GM18867 (cell line): ENCODE data around the gene CAPN2.
"Not testable (repeated sequence)": the region's sequence is repeated elsewhere in the genome, so short reads cannot be mapped to it uniquely, and the experiment has no call there.

ENCODE experiments used
- ATAC-seq: cut with Tn5 transposase; IDR thresholded peaks from one replicate; pipeline ENCODE4 v1.9.1; 2021; ENCODE audit warnings: mild to moderate bottlenecking, moderate library complexity; ENCODE audit not compliant: unreplicated experiment

Gene CAPN2

DNA sequence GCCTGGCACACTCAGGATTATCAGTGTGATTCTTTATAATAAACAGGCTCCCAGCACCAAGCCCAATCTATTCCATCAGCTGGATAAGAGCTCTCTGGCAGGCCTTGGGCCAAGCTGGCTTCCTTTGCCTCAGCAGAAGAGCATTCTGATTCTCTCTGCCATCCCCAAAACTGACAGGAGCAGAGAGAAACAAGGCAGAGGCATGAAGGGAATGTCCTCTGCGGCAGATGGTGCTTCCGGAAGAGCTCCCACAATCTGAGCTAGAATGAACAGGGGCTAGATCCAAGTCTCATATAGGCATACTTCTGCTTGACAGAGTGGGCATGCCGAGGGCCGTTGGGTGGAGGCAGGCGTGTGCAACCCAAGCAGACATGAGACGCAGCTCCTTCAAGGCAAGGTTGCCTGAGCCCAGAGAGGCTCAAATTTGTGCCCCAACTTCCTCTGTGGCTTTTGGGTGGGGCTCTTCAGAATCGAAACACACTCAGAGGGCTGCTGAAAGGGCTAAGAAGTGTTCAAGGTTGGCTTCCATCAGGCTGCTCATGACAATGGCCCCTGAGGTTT is 4.0 kb downstream of the CAPN2 start:
- peak; percentile 63 for ATAC-seq

- no peak for ATAC-seq
These were observed 4.8 kb downstream of the CAPN2 start for GRCh38 chr1:223717123-223717522.

GRCh38 chr1:223717695-223718363 is 5.5 kb downstream of the CAPN2 start:
- ATAC-seq, result no peak

DNA sequence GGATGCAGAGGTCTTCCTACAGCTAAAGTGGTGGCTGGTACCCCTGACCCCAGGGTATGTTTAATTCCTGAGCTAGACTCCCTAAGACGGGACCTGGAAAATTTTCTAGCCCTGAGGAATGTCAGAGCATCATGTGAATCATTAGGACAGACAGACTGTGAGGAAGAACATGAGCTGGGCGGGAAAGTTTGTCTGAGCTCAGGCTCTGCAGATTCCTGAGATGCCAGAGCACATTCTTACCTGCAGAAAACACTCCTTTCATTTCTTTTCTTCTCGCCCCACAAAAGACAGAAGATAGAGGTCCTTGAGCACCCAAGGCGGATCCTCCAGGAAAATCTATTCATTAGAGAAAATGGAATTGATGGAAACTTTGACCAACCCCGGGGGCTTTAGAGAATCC is 6.5 kb downstream of the CAPN2 start:
- ATAC-seq, result no peak

- no peak for ATAC-seq
These were observed 8.7 kb downstream of the CAPN2 start for GRCh38 chr1:223720971-223721591.

DNA sequence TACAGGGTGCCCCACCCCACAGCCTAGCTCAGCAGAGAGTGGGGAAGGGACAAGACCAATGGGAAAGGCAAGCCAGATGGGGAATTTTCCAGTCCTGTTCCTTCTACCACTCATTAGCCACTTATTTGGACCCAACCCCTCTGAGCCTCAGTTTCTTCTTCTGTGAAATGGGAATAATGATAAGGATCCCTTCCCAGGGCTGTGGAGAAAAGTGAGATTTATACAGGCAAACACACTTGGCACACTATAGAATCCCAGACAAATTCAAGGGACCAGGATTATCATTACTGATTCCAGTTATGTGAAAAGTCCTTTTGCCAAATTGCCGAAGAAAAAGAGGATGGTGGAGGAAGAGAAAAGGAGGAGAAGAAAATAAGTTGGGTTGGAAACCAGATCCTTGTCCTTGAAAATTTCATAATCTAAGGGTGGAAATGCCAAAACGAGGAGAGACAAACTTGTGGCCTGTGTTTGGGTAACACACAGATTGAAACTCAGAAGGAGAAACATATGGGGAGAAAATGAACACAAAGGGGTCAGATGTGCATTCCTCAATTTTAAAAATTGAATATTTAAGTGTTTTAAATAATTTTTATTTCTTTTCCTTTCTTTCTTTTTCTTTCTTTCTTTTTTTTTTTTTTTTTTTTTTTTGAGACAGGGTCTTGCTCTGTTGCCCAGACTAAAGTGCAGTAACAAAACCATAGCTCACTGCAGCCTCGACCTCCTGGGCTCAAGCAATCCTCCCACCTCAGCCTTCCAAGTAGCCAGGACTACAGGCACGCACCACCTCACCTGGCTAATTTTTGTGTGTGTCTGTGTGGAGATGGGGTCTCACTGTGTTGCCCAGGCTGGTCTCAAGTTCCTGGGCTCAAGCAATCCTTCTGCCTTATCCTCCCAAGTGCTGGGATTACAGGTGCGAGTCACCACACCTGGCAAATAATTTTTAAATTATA is 9.6 kb downstream of the CAPN2 start:
- no peak for ATAC-seq

DNA sequence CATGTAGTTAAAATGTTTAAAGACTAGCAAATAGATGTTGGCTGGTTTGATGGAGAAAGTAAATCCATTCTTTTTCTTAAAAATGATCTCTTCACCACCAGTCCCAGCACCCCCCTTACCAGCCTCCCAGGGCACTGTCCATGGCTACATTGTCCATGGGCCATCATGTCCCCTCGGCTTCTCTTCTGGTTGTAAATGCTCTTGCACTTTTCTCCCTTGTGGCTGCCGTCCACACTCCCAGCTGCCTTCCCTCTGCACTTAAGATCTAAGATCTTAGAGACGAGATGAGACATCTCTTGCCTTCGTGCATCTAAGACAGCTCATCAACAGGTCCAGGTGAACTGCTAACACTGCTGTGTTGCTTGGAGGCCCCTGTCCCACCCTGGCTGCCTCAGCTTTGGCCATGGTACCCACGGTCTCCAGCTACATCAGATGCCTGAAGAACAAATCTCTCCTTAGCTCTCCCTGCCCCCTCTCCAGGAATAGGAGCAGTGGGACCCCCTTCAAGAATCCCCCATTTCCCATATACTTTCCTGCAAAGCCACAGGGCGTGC is 11.1 kb downstream of the CAPN2 start:
- ATAC-seq, result no peak

DNA sequence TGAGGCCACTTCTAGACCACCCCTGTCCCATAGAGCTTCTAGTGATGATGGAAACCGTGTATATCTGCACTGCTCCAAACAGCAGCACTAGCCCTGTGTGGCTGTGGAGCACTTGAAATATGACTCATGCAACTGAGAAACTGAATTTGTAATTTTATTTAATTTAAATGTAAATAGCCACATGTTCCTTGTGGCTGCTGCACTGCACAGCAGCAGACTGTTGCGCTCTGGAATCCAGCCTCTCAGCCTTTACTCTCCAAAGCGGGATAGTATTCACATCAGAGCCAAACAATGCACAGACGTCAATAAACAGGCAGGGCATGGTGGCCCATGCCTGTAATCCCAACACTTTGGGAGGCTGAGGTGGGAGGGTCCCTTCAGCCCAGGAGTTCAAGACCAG is 12.0 kb downstream of the CAPN2 start:
- no peak for ATAC-seq

- ATAC-seq, result no peak
These were observed 13.2 kb downstream of the CAPN2 start for GRCh38 chr1:223725578-223725977.

- peak; percentile 90 for ATAC-seq
These were observed 14.2 kb downstream of the CAPN2 start for GRCh38 chr1:223726380-223727001.

DNA sequence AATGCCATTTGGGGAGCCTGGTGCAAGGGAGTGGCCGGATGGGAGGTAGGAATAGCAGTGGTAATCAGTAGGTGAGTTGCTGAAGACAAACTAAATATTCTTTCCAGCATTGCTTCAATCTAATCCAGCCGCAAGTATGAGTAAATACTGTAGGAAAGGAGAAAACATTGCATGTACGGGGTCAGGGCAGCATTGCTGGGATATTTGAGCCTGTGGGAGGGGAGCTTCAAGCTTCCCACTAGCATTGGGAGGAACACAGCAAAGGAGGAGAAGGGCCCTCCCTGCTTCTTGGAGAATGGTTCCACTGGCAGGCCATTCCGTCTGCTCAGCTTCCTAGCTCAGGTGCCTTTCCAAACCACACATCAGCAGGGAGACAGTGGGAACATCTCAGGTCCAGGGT is 15.2 kb downstream of the CAPN2 start:
- no peak for ATAC-seq

- ATAC-seq, result no peak
These were observed 17.6 kb downstream of the CAPN2 start for GRCh38 chr1:223729906-223730305.

GRCh38 chr1:223730479-223731132 is 18.3 kb downstream of the CAPN2 start:
- ATAC-seq, result no peak

GRCh38 chr1:223731133-223731770 is 18.9 kb downstream of the CAPN2 start:
- ATAC-seq, result no peak

DNA sequence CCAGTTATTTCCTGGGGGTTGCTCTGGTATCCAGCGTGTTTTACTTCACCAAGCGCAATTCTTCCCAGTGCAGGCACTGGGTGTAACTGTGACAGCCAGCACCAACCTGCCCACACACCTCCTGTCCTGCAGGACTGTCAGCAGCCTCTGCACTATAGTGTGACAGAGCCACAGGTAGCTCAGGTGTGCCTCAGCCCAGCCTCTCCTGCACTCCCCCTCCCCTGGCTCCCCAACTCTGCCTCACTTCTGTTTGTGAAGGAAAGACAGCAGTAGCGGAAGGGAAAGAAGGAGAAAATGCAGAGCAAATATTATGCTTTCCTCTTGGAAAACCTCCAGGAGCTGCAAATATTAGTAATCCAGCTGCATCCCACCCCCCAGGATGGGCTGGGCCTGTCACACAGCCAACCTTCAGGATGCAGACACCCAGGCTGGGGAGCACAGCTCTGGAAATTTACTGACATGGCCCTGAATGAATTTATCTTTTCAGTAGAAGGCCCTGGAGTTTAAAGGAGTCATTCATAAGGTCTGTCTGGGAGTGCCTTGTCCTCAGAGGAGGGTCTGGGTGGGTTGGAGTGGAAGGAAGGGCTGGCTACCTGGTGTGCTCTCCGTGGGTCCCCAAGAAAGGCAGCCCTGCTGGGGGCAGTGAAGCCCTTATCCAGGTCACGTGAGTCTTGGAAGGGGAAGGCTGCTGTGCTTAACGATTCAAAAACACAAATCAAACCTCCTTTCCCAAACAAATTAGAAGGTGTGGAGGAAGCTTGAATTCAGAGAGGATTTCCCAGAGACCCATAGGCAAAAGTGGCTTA is 20.9 kb downstream of the CAPN2 start:
- ATAC-seq, result no peak

GRCh38 chr1:223733898-223734852 is 21.8 kb downstream of the CAPN2 start:
- no peak for ATAC-seq

GRCh38 chr1:223736638-223737037 is 24.3 kb downstream of the CAPN2 start:
- not testable (repeated sequence) for ATAC-seq

DNA sequence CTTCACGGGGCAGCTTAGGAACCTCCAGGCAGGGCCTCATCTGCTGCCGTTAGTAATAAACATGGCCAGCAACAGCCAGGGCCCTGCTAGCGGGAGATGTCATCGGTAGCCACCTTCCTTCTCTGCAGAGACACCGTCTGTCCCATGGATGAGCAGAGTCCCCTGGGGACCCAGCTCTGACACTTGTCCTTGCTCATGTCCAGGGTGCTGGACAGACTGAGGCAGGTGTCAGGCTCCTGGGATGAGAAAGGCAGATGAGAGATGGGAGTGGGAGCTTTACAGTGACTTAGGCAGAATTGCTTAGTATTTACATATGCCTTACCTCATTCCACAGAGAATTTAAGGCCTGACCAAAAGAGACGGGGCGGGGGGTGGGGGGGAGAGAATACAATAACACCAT is 25.0 kb downstream of the CAPN2 start:
- no peak for ATAC-seq
